Effector CD8-positive, alpha-beta T cell (primary cell): ENCODE measurements around the gene TMPRSS9.
"Not testable (repeated sequence)": the region's sequence is repeated elsewhere in the genome, so short reads cannot be mapped to it uniquely, and the experiment has no call there.

ENCODE experiments used
- DNase-seq: peaks from one replicate; lab custom pipeline; 2025; lab: John Stamatoyannopoulos, UW

TMPRSS9 gene

DNA sequence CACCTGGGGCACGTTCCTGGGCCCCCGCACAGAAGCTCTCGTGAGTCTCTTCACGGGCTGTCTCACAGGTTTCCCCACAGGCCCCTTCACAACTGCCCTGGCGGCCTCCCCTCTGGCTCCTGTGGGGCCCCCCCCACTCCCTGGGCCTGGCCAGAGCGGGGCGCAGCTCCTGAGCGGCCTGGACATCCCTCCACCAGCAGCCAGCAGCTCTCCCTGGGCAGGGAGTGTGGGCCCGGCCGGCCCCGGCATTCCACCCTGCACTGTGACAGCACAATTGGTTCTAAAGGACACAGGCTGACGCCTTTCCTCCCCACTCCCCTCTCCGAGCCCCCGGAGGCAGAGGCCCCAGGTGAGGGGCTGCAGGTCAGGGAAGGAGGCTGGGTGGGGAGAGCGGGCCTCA lies 76.9 kb downstream of the TMPRSS9 start:
- DNase-seq: no peak

DNA sequence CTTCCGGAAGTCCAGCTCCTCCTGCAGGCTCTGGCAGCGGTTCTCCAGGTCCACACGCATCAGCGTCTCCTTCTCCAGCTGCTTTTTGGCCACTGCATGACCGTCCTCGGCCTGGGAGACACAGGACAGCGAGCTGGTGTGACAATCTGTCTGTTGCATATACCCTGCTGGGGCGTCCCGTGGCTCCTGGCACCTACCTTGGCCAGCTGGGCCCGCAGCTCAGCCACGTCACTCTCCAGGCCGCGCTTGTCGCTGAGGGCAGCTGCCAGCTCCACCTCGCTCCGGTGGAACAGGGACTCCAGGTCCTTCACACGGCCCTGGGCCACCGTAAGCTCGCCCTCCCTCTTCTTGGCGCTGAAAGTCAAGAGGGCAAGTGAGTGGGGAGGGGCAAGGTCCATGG lies 78.1 kb downstream of the TMPRSS9 start:
- no peak for DNase-seq

DNA sequence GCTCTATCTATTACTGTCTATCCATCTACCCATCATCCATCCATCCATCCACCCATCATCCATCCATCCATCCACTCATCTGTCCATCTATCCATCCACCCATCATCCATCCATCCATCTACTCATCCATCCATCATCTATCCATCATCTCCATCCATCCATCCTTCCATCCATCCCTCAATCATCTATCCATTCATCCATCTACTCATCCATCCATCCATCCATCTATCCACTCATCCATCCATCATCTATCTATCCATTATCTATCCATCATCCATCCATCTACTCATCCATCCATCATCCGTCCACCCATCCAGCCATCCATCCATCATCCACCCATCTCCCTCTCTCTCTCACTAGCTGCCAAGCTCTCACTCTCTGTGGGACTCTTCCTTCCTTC lies 80.5 kb downstream of the TMPRSS9 start:
- no peak for DNase-seq

DNA sequence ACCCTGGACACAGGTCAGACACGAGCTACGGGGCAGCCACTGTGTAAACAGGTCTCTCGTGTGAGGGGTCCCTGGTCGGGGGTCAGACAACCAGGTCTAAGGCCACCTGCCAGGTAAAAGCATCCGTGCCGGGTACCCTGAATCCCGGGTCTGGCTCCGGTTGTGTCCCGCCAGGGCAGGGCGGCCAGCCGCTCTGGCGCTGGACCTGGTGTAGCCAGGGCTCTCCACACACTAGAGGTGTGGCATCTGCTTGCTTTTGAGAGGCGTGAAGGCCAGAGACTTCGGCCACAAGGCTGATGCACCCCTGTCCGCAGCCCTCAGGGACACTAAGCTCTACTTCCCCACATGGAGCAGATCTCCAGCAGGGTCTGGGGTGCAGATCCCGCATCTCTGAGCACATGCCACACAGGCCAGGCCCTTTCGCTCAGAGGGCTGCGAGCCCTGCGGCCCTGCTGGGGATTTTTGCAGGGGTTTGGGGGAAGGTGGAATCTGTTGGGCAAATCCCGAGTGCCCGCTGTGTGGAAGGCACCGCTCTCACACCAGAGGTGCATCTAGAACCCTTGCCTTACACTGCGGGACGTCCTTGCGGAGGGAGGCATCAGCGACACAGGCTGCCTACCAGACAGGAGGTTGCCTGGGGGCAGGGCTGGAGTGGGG lies 81.2 kb downstream of the TMPRSS9 start:
- no peak for DNase-seq

DNA sequence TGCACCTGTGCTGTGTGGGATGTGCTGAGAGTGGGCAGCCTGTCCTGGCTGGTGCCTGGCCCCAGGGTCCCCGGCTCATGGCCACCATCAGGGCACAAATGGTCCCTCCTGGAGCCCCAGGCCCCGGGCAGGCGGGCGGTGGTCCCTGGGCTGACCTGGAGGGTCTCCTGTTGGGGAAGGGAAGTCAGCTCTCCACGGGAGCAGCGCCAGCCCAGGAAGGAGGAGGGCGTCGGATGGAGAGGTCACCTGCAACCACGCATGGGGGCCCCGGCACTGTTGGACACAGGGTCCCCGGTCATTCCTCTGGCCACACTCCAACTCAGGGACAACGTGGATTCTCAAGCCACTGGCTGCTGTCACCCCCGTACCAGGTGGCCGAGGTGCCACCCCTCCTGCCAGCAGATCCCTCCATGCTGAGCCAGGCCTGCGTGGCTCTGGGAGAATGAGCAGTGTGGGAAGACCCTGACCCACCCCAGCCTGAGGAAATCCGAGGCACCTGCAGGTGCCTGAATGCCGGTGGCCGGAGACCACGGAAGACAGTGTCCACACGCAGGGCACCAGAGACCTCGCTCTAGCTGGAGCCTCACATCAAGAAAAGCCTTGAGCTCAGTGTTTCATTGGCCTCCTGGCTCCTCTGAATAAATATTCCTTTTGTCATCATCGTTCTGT lies 83.2 kb downstream of the TMPRSS9 start:
- DNase-seq: no peak

DNA sequence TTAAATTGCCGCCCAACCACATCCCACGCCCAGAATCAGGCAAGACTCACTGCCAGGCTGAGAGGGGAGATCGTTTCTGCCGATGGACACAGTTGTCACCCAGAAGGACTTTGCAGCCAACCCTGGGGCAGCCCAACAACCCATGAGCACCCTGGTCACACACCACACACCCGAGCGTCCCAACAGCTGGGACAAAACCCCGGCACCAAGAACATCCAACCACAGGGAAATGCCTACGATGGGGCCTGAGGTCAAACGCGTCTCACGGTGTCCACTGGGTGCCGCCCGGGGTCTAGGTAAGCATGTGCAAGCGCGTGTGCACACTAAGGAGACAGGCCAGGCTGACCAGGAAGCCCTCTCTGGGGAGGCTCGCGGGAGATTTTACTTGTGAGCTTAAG lies 83.7 kb downstream of the TMPRSS9 start:
- no peak for DNase-seq

DNA sequence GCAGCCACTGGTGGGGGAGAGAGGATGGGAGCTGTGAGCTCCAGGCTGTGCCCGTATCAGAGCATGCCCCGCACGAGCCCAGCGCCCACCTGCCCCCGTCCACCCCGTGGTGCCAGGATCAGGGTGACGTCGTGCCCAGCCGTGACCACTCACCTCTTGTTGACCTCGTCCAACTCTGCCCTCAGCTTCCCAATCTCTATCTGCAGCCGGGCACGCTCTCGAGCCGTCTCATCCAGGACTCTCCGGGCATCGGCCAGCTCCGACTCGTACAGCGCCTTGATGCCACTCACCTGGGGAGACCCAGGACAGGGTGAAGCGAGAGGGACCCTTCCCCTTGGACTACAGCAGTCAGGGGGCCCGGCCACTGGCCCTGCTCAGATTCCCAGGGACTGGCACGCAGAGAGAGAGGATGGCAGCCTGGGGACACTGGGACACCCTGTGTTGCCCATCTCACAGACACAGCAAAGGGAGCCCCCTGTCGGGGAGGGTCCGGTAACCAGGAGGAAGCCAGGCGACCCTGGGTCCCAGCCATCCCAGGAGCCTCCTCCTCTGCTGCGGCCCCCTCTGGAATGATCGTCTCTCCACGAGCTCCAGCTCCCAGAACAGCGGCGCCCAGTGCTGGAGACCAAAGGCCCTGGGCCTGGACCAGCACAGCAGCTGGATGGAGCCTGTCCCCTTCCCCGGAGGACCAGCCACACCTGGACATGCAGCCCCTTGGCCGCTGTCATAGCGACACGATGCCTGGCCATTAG lies 84.4 kb downstream of the TMPRSS9 start:
- DNase-seq: no peak

DNA sequence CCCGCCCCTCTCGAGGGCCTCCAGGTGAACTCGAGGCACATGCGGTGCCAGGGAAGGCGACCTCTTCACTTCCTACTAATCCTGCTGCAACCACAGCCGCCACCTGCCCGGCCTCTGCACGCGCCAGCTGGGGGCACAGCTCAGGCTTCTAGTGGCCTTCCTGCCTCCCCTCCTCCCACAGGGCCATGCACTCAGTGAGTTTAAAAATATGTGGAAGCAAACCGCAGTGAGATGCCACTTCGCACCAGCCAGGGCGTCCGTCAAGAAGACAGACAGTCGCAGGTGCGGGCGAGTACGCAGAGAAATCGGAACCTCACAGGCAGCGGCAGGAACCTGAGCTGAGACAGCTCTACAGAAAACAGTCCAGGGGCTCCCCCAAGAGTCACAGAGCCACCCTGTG lies 86.3 kb downstream of the TMPRSS9 start:
- DNase-seq: no peak

DNA sequence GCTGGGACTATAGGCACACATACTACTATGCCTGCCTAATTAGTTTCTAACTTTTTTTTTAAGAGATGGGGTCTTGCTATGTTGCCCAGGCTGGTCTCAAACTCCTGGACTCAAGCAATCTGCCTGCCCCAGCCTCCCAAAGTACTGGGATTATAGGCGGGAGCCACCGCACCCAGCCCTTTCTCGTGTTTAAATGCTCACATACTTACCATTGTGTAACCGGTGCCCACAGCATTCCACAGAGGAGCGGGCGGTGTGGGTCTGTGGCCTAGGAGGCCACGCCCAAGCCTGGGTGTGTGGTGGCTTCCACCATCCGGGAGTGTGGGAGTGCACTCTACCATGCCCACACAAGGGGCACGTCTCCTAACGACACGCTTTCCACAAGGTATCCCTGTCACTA lies 89.0 kb downstream of the TMPRSS9 start:
- DNase-seq: no peak

DNA sequence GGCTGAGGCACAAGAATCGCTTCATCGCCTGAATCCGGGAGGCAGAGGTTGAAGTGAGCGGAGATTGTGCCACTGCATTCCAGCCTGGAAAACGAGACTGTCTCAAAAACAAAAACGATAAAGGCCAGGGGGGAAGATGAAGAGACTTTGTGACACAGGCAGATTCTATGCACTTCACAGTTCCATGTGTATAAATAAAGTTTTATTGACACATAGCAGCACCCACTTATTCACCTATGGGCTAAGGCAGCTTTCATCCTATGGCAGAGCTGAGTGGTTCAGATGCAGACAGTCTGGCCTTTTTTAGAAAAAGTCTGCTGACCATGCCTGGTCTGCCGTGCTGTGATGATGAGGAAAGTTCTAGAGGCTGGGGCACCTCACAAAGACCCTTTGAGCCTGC lies 91.1 kb downstream of the TMPRSS9 start:
- no peak for DNase-seq

DNA sequence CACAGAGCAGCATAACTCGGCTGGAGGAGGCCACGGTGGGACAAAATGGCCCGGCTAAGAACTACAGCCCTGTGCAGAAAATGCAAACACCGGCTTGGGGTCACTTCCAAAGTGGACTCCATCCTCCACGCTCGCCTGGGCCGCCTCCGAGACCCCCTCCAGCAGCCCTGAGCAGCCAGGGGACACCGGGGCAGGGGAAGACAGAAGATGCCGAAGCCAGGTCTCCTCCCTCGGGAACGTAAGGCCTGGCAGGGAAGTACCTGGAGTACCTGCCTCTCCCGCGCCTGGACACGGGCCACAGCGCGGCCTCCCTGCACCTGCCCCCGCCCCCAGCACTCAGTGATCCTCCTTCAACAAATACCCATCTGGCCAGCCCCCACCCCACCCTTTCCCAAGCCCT lies 91.7 kb downstream of the TMPRSS9 start:
- DNase-seq: no peak

DNA sequence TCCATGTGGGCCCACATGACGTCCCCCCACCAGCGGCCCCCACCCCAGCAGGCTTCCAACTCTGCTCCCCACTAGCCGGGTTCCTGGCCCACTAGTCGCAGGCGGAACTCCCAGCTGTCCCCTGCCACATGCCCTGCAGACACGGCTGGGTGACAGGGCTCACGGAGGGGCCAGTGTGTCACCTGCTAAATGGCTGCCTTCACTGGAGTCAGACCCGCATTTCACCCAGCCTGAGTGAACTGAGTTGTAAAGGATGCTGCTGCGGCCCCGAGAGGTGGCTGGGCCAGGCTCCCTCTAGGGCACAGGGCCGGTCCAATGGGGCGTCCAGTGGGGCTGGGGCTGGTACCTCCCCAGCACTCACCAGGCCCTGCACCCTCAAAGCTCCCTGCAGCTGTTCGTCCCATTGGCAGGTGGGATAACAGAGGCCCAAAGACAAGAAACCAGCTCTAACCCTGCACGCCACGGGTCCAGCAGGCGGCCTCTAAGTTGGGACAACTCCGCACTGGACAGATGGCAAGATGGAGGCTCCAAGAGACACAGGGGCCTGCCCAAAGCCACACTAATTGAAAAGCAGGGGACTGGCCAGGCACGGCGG lies 93.5 kb downstream of the TMPRSS9 start:
- no peak for DNase-seq

DNA sequence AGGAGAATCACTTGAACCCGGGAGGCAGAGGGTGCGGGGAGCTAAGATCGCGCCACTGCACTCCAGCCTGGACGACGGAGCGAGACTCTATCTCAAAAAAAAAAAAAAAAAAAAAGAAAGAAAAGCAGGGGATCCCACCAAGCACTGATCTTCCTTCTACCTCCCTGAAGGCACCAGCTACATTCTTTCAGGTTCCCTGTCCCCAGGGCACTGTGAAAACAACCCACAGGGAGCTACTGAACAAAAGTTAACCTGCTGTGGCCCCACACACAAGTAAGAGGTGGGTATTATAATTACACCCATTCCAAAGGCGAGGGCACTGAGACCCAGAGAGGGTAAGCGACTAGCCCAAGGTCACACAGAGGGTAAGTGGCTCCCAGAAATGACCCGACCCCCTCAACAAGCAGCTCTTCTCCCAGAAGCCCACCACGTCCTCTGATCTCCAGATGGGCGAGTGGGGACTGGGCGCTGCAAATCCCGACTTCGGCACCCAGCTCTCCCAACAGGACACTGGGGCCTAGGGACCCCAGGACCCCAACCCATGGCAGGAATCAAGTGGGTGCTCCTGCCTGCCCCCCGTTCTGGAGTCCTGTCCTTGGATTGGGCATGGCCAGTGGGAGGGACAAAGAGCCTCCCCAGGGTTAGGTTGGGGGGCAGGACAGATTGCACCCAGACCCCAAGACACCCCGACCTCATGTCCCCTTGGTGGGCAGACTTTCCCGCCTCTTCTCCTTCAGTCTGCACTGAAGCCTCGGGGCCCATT lies 94.3 kb downstream of the TMPRSS9 start:
- DNase-seq: no peak

DNA sequence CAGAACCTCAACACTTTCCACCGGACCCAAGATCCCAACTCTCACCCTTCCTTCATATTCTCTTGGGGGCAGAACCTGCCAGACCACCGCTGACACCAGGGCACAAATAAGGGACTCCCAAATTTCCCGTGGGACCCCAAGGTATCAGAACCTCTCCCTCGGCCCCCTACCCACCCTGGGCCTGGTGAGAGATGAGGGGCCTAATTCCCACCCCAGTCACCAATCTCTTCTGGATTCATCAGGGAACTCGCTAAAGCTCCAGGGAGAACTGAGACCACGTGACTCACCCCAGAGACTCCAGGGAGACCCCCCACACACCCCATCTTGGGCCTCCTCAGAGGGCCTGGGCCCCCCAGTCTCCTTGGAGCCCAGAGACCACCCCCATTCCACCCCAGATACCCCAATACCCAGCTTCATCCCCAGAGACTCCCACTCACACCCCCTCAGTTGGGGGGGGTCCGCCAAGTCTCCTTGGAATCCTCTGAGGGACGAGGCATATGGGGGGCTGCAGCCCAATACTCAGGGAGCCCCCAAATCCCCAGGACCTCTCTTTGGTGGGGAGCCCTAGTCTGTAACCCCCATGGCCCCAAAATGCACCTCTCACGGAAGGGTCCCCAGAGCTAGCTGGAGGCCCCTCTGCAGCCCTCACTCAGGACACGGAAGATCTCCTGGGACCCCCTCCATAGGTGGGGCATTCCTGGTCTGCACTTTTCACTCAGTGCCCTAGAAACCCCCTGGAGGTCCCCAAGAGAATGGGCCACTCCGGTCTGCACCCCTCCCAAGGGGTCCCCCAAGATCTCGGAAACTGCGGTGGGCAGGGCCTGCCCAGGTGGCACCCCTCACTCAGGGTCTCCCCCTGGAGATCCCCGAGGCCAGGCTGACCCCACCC lies 95.1 kb downstream of the TMPRSS9 start:
- no peak for DNase-seq

DNA sequence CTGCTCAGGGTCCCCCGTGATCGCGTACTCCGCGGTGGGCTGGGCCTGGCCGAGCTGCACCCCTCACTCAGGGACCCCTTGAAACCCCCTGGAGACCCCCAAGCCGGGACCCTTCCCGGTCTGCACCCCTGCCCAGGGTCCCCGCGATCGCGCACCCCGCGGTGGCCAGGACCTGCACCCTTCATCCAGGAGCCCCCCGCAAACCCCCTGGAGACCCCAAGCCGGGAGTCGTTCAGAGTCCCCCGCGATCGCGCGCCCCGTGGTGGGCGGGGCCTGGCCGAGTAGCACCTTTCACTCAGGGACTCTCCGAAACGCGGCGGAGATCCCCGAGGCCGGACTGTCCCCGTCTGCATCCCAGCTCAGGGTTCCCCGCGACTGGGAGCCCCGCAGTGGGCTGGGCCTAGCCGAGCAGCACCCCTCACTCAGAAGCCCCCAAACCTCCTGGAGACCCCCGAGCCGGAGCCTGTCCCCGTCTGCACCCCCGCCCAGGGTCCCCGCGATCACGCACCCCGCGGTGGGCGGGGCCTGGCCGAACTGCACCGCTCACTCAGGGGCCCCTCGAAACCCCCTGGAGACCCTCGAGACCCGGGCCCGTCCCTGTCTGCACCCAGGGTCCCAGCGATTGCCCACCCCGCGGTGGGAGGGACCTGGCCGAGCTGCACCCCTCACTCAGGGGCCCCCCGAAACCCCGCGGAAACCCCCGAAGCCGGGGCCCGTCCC lies 95.9 kb downstream of the TMPRSS9 start:
- peak; percentile 46 for DNase-seq

DNA sequence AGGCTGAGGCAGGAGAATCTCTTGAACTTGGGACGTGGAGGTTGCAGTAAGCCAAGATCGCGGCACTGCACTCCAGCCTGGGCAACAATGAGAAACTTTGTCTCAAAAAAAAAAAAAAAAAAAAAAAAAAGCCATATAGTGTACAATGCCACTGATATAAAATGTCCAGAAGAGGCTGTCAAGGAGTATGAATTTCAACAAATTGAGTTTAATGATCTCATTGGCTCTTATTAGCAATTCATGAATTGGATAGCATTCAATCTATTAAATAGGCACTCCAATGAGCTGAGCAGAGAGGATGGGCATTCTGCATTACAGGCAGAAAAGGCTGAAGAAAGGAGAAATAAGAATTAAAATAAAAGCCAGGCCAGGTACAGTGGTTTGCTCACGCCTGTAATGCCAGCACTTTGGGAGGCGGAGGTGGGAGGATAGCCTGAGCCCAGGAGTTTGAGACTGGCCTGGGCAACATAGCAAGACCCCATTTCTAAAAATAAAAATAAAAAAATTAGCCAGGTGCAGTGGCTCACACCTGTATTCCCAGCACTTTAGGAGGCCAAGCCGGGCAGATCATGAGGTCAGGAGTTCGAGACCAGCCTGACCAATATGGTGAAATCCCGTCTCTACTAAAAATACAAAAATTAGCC lies 97.5 kb downstream of the TMPRSS9 start:
- no peak for DNase-seq

DNA sequence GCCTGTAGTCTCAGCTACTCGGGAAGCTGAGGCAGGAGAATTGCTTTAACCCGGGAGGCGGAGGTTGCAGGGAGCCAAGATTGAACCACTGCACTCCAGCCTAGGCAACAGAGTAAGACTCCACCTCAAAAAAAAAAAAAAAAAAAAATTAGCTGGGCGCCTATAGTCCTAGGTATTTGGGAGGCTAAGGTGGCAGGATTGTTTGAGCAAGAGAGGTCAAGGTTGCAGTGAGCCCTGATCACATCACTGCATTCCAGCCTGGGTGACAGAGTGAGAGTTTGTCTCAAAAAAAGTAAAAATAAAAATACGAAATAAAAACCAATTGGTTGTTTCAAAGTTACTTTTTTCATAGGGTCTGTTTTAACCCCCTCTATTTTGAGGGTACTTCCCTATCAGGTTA lies 98.0 kb downstream of the TMPRSS9 start:
- DNase-seq: no peak

DNA sequence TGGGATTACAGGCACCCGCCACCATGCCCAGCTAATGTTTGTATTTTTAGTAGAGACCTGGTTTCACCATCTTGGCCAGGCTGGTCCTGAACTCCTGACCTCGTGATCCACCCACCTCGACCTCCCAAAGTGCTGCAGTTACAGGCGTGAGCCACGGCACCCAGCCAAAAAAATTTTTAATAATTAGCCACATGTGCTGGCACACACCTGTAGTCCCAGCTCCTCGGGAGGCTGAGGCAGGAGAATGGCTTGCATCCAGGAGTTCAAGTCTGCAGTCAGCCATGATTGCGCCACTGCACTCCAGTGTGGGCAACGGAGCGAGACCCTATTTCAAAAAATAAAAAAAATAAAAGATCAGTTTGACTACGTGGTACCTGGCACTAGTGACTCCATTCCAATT lies 98.7 kb downstream of the TMPRSS9 start:
- DNase-seq: not testable (repeated sequence)

DNA sequence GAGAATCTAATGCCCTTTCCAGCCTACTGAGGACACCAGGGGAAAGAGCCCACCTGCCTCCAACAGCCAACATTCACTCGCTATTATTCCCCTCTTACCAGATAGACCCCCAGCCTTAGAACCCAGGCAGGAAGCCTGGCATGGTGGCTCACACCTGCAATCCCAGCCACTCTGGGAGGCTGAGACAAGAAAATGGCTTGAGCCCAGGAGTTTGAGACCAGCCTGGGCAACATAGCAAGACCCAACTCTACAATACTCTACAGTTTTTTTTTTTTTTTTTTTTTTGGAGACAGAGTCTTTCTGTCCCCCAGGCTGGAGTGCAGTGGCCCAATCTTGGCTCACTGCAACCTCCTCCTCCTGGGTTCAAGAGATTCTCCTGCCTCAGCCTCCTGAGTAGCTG lies 100.2 kb downstream of the TMPRSS9 start:
- no peak for DNase-seq
